Glutamatergic neuron (in vitro differentiated cells): ENCODE results near the gene MRFAP1L1. TPM values are rescaled to one million over a fixed set of nuclear protein-coding genes. Genes with fewer than 3 reads are reported as not detected.

Experiments used
- DNase-seq: peaks from one replicate; pipeline ENCODE4 v3.0.0; 2022
- H3K27ac Mint-ChIP-seq: one replicate; pipeline ENCODE4 v1.8.0; 2020; ENCODE audit warnings: mild to moderate bottlenecking, mixed read lengths, inconsistent platforms; ENCODE audit not compliant: unreplicated experiment
- H3K27me3 Mint-ChIP-seq: one replicate; pipeline ENCODE4 v1.8.0; 2020; ENCODE audit warnings: mild to moderate bottlenecking, moderate library complexity, mixed read lengths, inconsistent platforms; ENCODE audit not compliant: unreplicated experiment
- H3K36me3 Mint-ChIP-seq: one replicate; pipeline ENCODE4 v1.8.0; 2020; ENCODE audit warnings: mild to moderate bottlenecking, mixed read lengths, inconsistent platforms; ENCODE audit not compliant: unreplicated experiment
- H3K4me1 Mint-ChIP-seq: one replicate; pipeline ENCODE4 v1.8.0; 2020; ENCODE audit warnings: mild to moderate bottlenecking, low read depth, mixed read lengths, inconsistent platforms; ENCODE audit not compliant: unreplicated experiment
- H3K4me3 Mint-ChIP-seq: one replicate; pipeline ENCODE4 v1.8.0; 2020; ENCODE audit warnings: mild to moderate bottlenecking, mixed read lengths, inconsistent platforms; ENCODE audit not compliant: unreplicated experiment
- H3K9me3 Mint-ChIP-seq: one replicate; pipeline ENCODE4 v1.8.0; 2020; ENCODE audit warnings: mild to moderate bottlenecking, moderate library complexity, mixed read lengths, inconsistent platforms; ENCODE audit not compliant: unreplicated experiment
- CTCF ChIP-seq: fragments of 200-600 bp; sonication (generic); IDR thresholded peaks from one replicate; pipeline ENCODE4 v1.5.0; 2021; ENCODE audit not compliant: partially characterized antibody, unreplicated experiment
- total RNA-seq: library from RNA; stranded (reverse); fragmentation: NEBNext Ultra II Directional; extraction: Animal tissue kit (Norgen Biotek cat#: 25700); gene quantifications from one replicate; pipeline ENCODE4 v1.2.1, GENCODE V29; 2021; ENCODE audit not compliant: unreplicated experiment

Gene MRFAP1L1
- total RNA-seq, 1 donor from 2014 or later, result 66.1 TPM

- Mint-ChIP-seq H3K27me3 (peaks cover 12% of the 10 kb centered on the region), H3K9me3 (peaks cover 23% of the 10 kb centered on the region), H3K4me1 (peaks cover 24% of the 10 kb centered on the region), H3K4me3 (no peak overlapping the region), H3K27ac (peak overlapping the region; percentile 97), H3K36me3 (no peaks in the 10 kb centered on the region)
- DNase-seq, result no peak
- TF ChIP-seq CTCF, result no peak
These were observed 21.6 kb upstream of the MRFAP1L1 start for GRCh38 chr4:6731318-6731675.

- Mint-ChIP-seq H3K4me1 (peaks cover 24% of the 10 kb centered on the region), H3K9me3 (peaks cover 23% of the 10 kb centered on the region), H3K36me3 (no peaks in the 10 kb centered on the region), H3K27me3 (peaks cover 12% of the 10 kb centered on the region), H3K27ac (peak overlapping the region; percentile 97), H3K4me3 (peak overlapping the region; percentile 67)
- DNase-seq, result peak; percentile 75
- no peak for TF ChIP-seq CTCF
These were observed 21.1 kb upstream of the MRFAP1L1 start for GRCh38 chr4:6730603-6731317.

- DNase-seq, result no peak
- no peaks in the 10 kb centered on the region for H3K36me3 Mint-ChIP-seq
- H3K4me3 Mint-ChIP-seq, result peak overlapping the region; percentile 34
- H3K4me1 Mint-ChIP-seq, result peaks cover 24% of the 10 kb centered on the region
- peaks cover 9% of the 10 kb centered on the region for H3K27me3 Mint-ChIP-seq
- peak overlapping the region; percentile 33 for H3K27ac Mint-ChIP-seq
- TF ChIP-seq CTCF, result no peak
- peaks cover 19% of the 10 kb centered on the region for H3K9me3 Mint-ChIP-seq
These were observed 18.8 kb upstream of the MRFAP1L1 start for GRCh38 chr4:6728320-6729029.

- Mint-ChIP-seq H3K4me1 (peaks cover 24% of the 10 kb centered on the region), H3K4me3 (no peak overlapping the region), H3K27ac (peak overlapping the region; percentile 34), H3K9me3 (peaks cover 19% of the 10 kb centered on the region), H3K27me3 (peaks cover 9% of the 10 kb centered on the region), H3K36me3 (no peaks in the 10 kb centered on the region)
- TF ChIP-seq CTCF, result no peak
- DNase-seq, result no peak
These were observed 18.2 kb upstream of the MRFAP1L1 start for GRCh38 chr4:6727943-6728250.
